ENCODE measurements around the gene RBMS2.
A peak's percentile ranks its signal among the peaks of the same experiment; 100 is the strongest.

The RBMS2 gene

DNA sequence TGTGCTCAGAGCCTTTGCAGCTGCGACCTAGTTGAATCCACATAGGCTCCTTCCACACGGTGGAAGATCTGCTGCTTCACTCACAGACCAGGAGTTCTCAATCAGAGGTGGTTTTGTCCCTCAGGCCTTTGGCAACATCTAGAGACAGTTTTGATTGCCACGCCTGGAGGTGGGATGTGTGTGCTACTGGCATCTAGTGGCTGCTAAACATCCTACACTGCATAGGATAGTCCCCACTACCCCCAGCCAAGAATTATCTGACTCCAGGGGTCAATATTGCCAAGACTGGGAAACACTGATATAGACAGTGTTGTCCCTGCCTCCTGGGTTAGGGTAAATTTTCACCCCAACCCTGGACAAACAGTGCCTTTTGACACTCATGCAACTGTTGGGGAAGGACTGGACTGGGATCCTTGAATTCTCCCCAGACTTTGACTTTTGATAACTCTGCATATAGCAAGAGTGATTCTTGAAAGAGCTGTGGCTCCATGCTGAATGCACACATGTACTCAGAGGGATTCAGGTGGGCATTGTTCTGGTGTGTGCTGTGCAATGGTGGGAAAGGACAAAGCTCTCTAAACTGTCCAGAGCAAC, 68.7 kb downstream of the RBMS2 start:
- Histone ChIP-seq H3K4me1 (ENCODE audit: insufficient read depth, low read length, severe bottlenecking) (no peaks in the 10 kb centered on the region), H3K9ac (ENCODE audit: low read length) (no peak overlapping the region), H2AFZ (ENCODE audit: low read length) (no peak overlapping the region), H3K9me2 (ENCODE audit: low read depth, low read length) (no peaks in the 10 kb centered on the region), H3K27me3 (ENCODE audit: insufficient read depth, low read length) (no peaks in the 10 kb centered on the region), H3F3A (ENCODE audit: insufficient read depth, low read length) (no peaks in the 10 kb centered on the region), H4K20me1 (ENCODE audit: insufficient read depth, low read length) (no peaks in the 10 kb centered on the region), H3K79me2 (ENCODE audit: insufficient read depth, low read length) (no peaks in the 10 kb centered on the region), H3K4me2 (ENCODE audit: low read length) (no peak overlapping the region), H3K4me3 (ENCODE audit: low read depth, low read length, poor library complexity, severe bottlenecking) (no peak overlapping the region), H3K9me3 (ENCODE audit: low read length) (no peaks in the 10 kb centered on the region), H3K27ac (ENCODE audit: low read depth, low read length, poor library complexity, severe bottlenecking) (no peak overlapping the region), H3K36me3 (ENCODE audit: insufficient read depth, low read length) (no peaks in the 10 kb centered on the region)
- TF ChIP-seq, protein P1, sequence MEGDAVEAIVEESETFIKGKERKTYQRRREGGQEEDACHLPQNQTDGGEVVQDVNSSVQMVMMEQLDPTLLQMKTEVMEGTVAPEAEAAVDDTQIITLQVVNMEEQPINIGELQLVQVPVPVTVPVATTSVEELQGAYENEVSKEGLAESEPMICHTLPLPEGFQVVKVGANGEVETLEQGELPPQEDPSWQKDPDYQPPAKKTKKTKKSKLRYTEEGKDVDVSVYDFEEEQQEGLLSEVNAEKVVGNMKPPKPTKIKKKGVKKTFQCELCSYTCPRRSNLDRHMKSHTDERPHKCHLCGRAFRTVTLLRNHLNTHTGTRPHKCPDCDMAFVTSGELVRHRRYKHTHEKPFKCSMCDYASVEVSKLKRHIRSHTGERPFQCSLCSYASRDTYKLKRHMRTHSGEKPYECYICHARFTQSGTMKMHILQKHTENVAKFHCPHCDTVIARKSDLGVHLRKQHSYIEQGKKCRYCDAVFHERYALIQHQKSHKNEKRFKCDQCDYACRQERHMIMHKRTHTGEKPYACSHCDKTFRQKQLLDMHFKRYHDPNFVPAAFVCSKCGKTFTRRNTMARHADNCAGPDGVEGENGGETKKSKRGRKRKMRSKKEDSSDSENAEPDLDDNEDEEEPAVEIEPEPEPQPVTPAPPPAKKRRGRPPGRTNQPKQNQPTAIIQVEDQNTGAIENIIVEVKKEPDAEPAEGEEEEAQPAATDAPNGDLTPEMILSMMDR (IDR thresholded peaks at IDR 0.05; ENCODE audit: low read length): peak; percentile 68
- TF ChIP-seq EZH2 (IDR thresholded peaks at IDR 0.05; ENCODE audit: borderline replicate concordance, low read length): no peak

- Histone ChIP-seq H3K9ac (ENCODE audit: low read length) (no peak overlapping the region), H2AFZ (ENCODE audit: low read length) (no peak overlapping the region), H4K20me1 (ENCODE audit: insufficient read depth, low read length) (no peaks in the 10 kb centered on the region), H3K36me3 (ENCODE audit: insufficient read depth, low read length) (peaks cover 5% of the 10 kb centered on the region; the same call in 1 of the 2 replicates), H3K27ac (ENCODE audit: low read depth, low read length, poor library complexity, severe bottlenecking) (no peak overlapping the region), H3K4me3 (ENCODE audit: low read depth, low read length, poor library complexity, severe bottlenecking) (no peak overlapping the region), H3K27me3 (ENCODE audit: insufficient read depth, low read length) (no peaks in the 10 kb centered on the region), H3K9me3 (ENCODE audit: low read length) (no peaks in the 10 kb centered on the region), H3K79me2 (ENCODE audit: insufficient read depth, low read length) (no peaks in the 10 kb centered on the region), H3F3A (ENCODE audit: insufficient read depth, low read length) (no peaks in the 10 kb centered on the region), H3K4me1 (ENCODE audit: insufficient read depth, low read length, severe bottlenecking) (no peaks in the 10 kb centered on the region), H3K9me2 (ENCODE audit: low read depth, low read length) (no peaks in the 10 kb centered on the region), H3K4me2 (ENCODE audit: low read length) (no peak overlapping the region)
- TF ChIP-seq, protein P1 (IDR thresholded peaks at IDR 0.05; ENCODE audit: low read length): no peak
- TF ChIP-seq EZH2 (IDR thresholded peaks at IDR 0.05; ENCODE audit: borderline replicate concordance, low read length): no peak
Measured at GRCh38 chr12:56591126-56591525, 69.5 kb downstream of the RBMS2 start.

- no peaks in the 10 kb centered on the region for H4K20me1 ChIP-seq (ENCODE audit: insufficient read depth, low read length)
- H3K9me2 ChIP-seq (ENCODE audit: low read depth, low read length): no peaks in the 10 kb centered on the region
- H3K27ac ChIP-seq (ENCODE audit: low read depth, low read length, poor library complexity, severe bottlenecking): no peak overlapping the region
- no peak overlapping the region for H3K9ac ChIP-seq (ENCODE audit: low read length)
- TF ChIP-seq, protein P1 (IDR thresholded peaks at IDR 0.05; ENCODE audit: low read length): no peak
- TF ChIP-seq EZH2 (IDR thresholded peaks at IDR 0.05; ENCODE audit: borderline replicate concordance, low read length): no peak
- H3K4me1 ChIP-seq (ENCODE audit: insufficient read depth, low read length, severe bottlenecking): peaks cover 4% of the 10 kb centered on the region
- peaks cover 8% of the 10 kb centered on the region for H3K36me3 ChIP-seq (ENCODE audit: insufficient read depth, low read length)
- no peak overlapping the region for H3K4me3 ChIP-seq (ENCODE audit: low read depth, low read length, poor library complexity, severe bottlenecking)
- peaks cover 4% of the 10 kb centered on the region; the same call in 1 of the 2 replicates for H3F3A ChIP-seq (ENCODE audit: insufficient read depth, low read length)
- H3K9me3 ChIP-seq (ENCODE audit: low read length): no peaks in the 10 kb centered on the region
- H3K4me2 ChIP-seq (ENCODE audit: low read length): no peak overlapping the region
- H3K27me3 ChIP-seq (ENCODE audit: insufficient read depth, low read length): no peaks in the 10 kb centered on the region
- H3K79me2 ChIP-seq (ENCODE audit: insufficient read depth, low read length): no peaks in the 10 kb centered on the region
- no peak overlapping the region for H2AFZ ChIP-seq (ENCODE audit: low read length)
Measured at GRCh38 chr12:56591961-56592360, 70.3 kb downstream of the RBMS2 start.
